HuH-7 (cell line): ENCODE results near the gene KLHL1.

ENCODE experiments used
- DNase-seq: peaks from one replicate; pipeline ENCODE4 v3.0.0; 2011; ENCODE audit warnings: low spot score

KLHL1 gene

DNA sequence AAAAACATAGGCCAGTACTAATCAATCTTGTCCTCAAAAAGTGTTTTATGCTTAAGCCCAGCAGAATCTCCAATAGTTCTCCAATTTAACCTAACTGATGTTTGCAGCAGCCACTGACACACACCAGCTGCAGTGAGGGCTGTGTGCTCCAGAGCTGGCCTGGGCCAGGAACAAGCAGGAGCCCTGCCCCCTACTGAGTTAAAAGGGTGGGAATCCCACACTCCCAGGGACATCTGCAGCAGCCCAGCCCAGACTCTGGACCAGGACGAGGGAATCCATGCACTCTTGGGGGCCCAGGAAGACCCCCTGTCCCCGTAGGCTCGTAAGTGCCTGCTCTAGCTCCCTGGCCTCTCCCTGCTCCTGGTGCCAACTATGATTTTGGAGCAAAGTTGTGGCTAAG lies 92.1 kb downstream of the KLHL1 start:
- no peak for DNase-seq

DNA sequence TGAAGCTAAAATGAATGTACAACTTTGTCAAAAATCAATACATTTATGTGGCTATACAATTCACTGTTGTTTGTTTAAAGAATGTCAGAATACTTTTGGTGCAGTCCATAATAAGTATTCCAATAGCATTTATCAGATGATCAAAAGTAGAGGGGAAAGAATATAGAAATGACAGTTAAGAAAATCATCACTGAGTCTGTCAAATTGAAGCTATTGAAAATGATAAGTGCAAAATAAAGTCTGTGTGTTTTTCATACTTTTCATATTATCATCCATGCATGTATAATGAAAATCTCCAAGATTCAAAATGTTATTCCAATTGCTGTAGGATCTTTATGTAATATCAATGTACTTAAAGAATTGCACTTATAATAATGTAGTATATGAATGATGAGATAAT lies 93.9 kb downstream of the KLHL1 start:
- no peak for DNase-seq

DNA sequence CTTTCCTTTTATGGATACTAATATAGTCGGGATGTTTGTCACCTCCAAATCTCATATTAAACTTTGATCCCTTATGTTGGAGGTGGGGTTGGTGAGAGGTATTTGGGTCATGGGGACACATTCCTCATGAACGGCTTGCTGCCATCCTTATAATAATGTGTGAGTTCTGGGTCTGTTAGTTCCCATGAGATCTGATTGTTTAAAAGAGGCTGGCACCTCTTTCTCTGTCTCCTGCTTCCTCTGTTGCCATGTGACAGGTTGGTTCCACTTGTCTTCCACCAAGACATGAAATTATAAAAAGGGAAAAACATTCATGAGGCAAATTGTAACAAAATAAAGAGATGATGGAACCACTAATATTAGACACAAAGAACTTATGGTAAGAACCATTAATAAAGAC lies 108.4 kb downstream of the KLHL1 start:
- DNase-seq, result no peak

DNA sequence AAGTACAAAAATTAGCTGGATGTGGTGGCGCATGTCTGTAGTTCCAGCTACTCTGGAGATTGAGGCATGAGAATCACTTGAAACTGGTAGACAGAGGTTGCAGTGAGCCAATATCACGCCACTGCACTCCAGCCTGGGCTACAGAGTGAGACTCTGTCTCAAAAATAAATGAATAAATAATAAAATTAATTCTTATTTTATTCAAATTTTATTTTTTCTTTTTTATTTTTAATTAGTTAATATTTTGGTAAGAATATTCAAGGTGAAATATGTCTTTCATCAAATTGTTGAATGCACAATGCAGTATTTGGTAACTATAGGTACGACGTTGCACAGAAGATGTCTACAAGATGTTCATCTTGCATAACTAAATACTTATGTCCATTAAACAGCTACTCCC lies 111.2 kb downstream of the KLHL1 start:
- no peak for DNase-seq

DNA sequence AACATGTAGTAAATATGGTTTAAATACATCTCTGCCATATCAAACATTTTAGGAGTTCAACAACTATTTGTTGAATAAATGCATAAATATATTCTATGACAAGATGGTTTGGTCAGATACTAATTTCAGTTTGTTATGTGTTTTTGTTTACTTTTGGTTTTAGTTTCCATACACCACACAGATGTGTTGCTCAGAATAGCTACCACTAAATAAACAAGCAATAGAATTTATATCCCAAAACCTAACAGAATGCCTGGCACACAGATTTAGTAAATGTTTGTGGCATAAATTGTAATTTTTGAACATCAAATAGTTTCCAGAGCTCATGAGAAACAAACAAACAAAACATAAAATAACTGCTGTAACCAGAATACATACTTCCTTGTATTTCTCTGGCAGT lies 127.5 kb downstream of the KLHL1 start:
- no peak for DNase-seq

DNA sequence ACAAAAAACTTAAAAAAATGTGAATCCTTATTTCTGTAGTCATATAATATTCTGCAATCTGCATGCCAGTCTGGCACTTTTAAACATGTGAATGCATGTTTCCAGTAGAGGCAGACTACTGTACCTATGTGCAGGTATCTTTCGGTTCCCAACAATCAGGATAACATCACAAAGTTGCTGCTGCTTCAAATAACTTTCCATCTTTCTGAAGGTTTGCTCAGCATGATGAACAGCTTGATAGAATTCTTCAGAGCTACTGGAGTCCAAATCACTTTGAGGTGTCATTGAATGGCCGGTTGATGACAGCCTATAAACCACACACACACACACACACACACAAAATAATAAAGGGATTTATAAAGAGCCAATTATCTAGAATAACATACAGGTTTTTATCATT lies 132.8 kb downstream of the KLHL1 start:
- DNase-seq, result no peak

DNA sequence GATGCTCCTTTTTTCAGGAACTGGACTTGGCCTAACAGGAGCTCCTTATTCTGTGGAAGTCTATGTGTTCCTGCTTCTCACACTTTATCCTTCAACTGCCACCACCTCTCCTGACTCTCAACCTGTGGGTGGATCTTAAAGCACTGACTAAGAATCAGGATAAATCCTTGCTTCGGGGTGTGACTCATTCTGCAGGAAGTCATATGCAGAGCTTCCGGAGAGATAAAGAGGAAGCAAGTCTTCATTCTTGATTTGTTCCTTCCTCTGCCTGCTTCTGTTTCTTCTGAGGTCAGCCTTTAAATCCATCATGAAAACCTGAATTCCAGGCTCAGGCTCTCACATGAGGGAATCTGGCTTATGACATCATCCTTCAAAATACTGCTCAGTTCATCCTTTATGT lies 137.7 kb downstream of the KLHL1 start:
- no peak for DNase-seq

DNA sequence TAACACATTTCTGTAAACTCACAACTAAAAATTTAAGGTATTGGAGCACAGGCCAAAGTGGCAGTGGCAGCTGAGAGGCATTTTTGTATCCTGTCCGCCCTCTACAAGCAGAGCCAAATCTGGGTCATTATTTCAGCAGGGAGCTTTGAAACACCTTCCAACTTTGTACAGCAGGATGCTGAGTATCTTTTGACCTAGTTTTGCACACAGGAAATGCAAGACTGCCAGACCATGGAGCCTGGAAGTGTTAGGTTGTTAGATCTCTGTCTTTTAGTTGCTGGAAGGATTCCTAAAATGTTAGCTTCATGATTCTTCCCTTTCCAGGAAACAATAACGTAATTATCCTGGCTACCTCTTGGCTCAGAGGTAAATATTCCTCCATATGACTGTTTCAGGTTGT lies 149.2 kb downstream of the KLHL1 start:
- DNase-seq, result no peak

DNA sequence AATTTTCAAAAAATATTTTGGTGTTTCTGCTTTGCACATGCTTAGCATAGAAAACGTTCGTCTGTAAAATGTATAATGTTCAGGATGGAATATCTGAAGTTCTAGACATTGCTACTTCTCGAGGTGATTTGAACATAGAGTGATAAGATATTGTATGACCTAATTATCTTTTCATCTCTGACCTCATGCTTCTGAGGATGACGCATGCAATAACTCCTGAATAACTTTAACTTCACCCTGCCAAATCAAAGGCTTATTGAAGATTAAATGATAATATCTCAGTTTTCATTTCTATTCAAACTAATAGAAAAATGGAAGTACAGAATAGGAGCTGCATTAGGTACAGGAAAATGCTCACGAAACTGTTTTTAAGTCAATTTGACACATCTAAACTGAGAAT lies 151.4 kb downstream of the KLHL1 start:
- DNase-seq, result no peak

DNA sequence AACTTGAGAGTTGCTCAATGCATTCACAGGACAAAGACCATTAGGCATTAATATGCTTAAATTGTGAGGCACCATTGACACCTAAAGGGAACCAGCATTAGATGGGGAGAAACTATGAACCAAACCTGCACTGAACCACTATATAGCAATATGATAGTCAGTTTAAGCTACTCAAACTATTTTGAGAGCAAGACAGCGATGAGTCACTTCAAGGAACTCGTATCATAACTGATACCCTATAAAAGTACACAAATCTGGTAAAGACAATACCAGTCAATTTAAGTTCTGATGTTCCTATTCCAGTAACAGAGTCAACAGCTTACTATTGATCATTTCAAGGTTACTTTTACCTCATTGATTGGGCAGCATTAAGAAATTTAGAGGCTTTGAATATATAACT lies 151.9 kb downstream of the KLHL1 start:
- no peak for DNase-seq

DNA sequence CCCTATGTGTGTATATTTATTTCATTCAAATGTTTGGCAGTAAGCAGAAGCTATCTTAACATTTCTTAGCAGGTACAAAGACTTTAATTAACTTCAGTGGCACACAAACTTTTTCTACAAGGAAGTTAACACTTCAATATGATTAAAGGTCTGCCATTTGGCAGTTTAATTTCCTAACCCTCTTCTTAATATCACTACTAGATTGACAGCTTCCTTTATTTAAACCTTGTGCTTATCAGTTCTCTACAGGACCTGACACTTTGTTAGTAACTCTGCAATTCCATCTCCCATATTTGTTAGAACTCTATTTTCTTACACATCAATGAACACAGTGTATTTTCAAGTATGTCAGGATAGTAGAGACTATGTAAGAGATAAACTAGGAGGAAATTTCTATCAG lies 153.0 kb downstream of the KLHL1 start:
- no peak for DNase-seq

DNA sequence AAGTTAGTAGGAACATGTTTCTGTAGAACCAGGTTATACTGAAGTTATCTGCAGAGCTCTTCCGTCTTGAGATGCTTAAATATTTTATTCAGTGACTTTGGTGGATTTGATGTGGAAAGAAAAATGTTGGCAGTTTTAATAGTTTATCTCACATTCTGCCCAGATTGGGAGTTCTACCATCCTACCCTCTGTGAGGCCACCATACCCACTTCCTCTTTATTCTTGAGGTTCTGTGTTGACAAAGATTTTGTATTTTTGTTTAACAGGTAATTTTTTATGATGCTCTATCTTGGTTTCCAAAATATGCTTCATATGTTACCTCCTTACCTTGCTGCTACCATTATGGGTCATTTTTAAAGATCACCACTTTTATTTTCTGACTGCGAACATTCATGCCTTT lies 156.8 kb downstream of the KLHL1 start:
- no peak for DNase-seq

DNA sequence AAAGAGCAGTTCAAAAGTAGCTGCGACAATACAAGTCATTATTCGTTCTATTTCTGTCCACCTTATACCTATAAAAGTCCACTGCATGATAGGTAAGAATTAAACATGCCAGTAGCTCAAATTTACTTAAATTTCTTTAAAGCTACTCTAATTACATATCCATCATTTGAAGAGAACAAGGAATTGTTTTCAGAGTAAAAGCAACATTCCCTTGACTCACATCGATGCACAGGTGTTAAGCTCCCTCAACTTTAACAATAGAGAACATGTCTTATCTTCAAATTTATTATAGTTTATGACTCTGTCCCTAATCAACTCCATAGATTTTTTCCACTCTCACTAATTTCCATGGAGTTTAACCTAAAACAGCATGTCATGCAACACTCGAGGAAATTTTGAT lies 158.1 kb downstream of the KLHL1 start:
- DNase-seq, result no peak

DNA sequence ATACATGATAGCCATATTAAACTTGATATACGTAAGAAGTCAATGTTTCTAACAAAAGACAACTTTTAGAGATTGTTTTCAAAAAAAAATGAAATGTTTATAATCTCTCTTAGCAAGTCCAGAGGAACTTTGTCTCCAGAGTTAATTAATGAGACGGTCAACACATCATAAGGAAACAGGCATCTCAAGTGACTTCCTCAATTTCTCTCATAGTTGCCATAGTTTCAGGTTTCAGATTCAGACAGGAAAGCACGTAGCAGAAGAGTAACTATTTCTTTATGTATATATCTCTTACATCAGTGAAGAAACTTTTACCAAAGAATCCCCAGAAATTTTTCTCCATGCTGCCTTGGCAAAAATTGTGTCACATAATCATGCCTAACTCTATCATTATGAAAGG lies 160.2 kb downstream of the KLHL1 start:
- no peak for DNase-seq

DNA sequence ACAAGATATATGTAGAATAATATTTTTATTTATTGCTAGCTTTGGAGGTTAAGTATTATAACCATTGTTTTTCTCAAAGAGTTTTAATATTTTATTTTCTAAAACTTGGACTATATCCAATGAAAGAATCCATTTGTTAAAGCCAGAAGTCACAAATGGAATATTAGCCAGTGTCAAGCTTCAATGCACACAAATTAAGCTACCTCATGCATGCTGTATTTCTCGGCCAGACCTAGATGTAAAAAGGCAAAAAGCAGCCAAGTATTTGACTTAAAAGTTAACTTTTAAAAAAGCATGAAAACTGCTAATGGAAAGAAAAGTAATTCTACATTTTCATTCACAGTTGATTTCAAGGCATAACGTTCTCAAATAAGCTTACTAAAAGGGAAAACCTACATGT lies 160.7 kb downstream of the KLHL1 start:
- DNase-seq, result no peak

DNA sequence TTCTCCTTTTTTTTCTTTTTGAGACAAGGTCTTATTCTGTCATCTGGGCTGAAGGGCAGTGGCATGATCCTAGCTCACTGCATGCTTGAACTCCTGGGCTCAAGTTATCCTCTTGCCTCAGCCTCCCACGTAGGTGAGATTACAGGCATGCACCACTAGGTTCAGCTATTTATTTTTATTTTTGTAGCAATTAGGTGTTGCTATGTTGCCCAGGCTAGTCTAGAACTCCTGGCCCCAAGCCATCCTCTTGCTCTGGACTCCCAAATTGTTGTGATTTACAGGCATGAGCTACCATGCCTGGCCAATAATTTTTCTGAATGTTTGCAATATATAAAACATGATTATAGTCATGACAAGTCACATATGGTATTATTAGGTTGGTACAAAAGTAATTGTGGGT lies 161.7 kb downstream of the KLHL1 start:
- no peak for DNase-seq

DNA sequence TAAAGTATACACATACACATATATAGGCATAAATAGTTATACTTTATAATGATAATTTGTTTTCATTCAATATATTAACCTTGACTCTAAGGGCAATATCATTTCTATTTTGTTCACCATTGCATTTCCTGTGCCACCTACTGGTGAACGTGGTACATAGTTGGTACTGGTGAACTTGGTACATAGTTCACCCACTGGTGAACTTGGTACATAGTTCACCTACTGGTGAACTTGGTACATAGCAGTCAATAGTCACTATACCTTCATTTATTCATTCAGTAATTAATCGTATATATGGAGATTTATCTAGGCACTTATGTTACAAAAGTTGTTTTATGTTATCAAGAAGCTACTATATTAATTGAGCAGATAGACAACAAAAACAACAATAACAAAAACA lies 173.2 kb downstream of the KLHL1 start:
- no peak for DNase-seq

DNA sequence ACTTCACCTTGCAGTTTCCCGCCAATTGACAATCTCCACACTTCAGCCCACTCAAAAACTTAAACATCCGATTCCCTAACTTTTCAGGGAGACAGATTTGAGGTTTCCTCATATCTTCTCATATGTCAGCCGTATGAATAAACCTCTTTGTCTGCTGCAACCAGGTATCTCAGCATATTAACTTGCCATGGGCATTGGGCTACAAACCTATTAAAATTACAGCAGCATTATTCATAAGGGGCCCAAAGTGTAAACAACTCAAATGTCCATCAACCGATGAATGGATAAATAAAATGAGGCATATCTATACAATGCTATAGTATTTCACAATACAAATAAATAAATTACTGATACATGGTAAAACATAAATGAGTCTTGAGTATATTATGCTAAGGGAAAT lies 180.0 kb downstream of the KLHL1 start:
- DNase-seq, result no peak

DNA sequence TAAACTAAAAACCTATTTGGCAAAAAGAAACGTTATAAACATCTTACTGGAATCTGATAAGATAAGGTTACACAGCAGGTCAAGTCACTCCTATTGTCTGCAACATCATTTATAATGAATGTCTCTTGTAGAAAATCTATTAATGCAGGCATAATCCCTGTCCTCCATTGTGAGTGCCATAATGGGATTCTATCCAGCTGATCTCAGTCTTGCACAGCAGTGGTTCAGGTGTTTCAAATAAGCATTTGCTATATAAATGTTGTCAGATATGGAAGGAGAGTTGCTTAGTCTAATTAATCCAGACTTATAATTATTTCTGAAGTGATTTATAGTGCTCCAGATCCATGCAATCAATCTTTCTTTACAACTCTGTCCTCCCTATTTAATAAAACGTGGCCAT lies 187.1 kb downstream of the KLHL1 start:
- DNase-seq, result no peak

DNA sequence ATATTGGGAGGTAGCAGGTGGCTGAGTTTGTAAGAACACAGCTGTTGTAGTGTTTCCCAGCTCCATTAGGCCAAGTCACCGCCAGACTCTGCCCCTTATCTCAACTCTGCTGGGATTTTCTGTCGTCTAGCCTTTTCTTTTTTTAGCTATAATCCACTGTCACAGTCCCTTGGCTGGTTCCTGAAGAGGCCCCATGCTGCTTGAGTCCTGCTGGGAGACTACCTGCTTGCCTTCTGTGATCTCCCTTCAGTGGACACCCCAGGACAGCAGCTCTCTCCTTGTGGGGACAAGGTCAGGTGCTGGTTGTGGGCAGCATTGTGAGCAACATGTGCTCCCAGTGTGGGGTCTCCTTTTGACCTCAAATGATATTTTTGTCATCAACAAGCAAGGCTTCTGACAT lies 195.6 kb downstream of the KLHL1 start:
- no peak for DNase-seq

DNA sequence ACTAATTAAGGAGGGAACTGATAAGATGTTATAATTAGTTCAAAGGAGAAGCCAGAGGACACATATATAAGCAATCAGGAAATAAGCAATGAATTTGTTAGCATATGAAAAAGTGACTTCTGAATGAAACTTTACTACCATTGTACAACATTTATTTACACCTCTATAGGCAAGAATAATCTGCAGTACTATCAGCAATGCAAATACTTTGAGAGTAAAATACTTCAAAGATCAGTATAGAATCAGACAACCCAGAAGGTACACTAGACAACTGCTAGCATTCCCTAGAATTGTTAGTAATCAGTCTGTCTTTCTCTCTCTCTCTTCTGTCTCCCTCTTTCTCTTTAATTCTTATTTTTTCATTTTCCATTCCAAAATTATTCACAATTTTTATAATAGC lies 197.5 kb downstream of the KLHL1 start:
- no peak for DNase-seq

DNA sequence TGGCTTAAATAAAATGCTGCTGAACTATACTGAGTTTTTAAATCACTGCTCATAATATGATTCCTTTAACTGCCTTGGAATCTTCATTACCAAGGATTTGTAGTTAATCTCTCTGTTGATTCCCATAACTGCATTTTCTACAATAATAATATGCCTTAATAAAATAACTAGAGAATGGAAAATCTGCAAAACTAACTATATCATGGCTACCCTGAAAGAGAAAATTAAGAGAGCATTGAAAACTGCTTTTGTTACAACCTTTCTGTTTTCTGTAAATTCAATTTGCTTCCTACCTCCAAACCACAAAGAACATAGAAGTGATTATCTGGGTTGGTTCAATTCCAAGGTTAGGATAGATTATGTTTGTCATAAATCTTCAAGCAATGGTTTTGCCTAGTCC lies 203.5 kb downstream of the KLHL1 start:
- no peak for DNase-seq

DNA sequence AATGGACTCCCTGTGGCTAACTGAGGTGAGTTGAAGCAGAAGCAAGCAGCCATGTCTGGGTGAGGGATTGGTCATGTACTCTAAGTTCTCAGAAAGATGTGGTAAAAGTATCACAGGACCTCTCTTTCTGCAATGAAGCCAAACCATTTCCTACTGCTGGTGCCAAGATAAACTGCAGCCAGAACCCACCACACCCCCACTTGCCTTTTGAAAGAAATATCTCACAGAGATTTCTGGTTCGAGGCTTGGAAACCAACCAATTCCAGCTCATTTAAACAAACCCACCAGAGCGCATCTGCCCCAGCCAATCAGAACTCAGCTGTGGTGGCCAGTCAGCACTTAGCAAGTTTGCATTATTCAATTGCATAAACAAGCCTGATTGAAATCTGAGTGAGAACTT lies 205.2 kb downstream of the KLHL1 start:
- no peak for DNase-seq

DNA sequence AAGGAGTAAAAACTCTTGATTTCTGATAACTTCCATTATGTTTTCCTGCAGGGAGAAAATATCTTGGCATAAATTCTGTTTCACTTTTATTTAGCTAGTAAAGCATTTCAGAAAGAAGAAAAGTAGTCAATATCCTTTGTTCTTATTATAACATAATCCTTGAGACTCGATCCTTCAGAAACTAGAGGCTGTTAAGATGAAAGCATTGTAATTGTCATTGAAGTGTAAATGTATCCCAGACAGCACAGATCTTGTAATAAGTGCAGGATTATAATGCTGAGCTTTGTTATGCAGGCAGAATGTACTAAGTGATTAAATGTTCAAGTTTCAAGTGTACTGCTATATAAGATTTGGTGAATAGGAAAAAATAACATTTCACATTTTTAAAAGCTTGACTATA lies 225.8 kb downstream of the KLHL1 start:
- DNase-seq, result no peak

DNA sequence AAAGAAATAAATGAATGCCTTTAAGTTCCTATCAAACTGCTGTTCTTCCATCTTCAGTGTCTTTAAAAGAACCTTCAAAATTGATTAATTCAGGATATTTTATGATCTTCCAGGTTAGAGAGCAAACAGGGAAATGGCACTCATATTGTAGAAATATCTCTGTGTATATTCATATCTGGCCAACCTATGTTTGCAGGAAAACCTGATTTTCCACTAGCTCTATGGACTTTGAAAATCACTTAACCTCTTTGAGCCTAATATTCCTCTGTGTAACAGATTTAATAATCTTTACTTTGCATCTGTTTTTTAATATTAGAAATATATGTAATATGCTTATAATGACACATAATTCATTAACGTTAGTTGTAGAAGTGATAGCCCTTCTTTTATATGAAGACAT lies 228.3 kb downstream of the KLHL1 start:
- no peak for DNase-seq
